Testis (tissue), 2 donors: ENCODE measurements around the gene SLC39A7.

Experiments
- POLR2A ChIP-seq: fragments of 450-650 bp; IDR thresholded peaks from one replicate; pipeline ENCODE4 v1.6.1; 2017; ENCODE audit warnings: antibody characterized with exemption, mild to moderate bottlenecking, moderate library complexity
- TF ChIP-seq, protein P1 (sequence below), 3 experiments: fragments of 450-650 bp in 2 of 3; fragments of 200-600 bp in 1 of 3; sonication (generic) in 1 of 3; IDR thresholded peaks; one replicate each; pipeline ENCODE4 v1.5.1; 2016 to 2019; ENCODE audit warnings: antibody characterized with exemption in 3 of 3, mild to moderate bottlenecking in 2 of 3, moderate library complexity in 1 of 3

DNA sequence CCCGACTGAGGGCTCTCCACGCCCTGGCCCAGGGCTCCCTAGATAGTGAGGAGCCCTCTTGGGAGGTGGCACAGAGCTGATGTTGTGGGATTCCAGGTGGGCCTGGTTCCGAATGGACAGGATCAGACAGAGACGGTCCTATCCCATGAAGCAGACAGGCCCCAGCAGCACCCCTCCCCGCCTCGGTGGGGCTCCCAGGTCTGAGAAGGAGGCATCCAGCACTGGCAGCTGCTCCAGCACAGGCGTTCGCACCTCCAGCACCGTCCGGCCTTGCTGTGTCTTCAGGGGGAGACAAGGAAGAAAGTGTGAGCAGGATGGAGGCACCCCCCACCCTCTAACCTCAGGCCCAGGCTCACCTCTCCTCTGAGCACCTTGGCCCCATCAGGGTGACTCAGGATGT lies 37.1 kb upstream of the SLC39A7 start:
- no peak for TF ChIP-seq POLR2A
- TF ChIP-seq, protein P1, sequence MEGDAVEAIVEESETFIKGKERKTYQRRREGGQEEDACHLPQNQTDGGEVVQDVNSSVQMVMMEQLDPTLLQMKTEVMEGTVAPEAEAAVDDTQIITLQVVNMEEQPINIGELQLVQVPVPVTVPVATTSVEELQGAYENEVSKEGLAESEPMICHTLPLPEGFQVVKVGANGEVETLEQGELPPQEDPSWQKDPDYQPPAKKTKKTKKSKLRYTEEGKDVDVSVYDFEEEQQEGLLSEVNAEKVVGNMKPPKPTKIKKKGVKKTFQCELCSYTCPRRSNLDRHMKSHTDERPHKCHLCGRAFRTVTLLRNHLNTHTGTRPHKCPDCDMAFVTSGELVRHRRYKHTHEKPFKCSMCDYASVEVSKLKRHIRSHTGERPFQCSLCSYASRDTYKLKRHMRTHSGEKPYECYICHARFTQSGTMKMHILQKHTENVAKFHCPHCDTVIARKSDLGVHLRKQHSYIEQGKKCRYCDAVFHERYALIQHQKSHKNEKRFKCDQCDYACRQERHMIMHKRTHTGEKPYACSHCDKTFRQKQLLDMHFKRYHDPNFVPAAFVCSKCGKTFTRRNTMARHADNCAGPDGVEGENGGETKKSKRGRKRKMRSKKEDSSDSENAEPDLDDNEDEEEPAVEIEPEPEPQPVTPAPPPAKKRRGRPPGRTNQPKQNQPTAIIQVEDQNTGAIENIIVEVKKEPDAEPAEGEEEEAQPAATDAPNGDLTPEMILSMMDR (IDR thresholded peaks at IDR 0.05): no peak
